CD4-positive, alpha-beta T cell treated with Interleukin-15 for 1 hour (primary cell): ENCODE results near the gene FMO5.
"Not testable (repeated sequence)": the region's sequence is repeated elsewhere in the genome, so short reads cannot be mapped to it uniquely, and the experiment has no call there.

ENCODE experiments used
- DNase-seq: peaks from one replicate; pipeline ENCODE4 v3.0.0-alpha.2; 2020

Gene FMO5

GRCh38 chr1:147204080-147204479 lies 21.1 kb downstream of the FMO5 start:
- no peak for DNase-seq

GRCh38 chr1:147202576-147202975 lies 22.6 kb downstream of the FMO5 start:
- no peak for DNase-seq

GRCh38 chr1:147201786-147202185 lies 23.4 kb downstream of the FMO5 start:
- DNase-seq, result no peak

GRCh38 chr1:147201276-147201675 lies 23.9 kb downstream of the FMO5 start:
- no peak for DNase-seq

- not testable (repeated sequence) for DNase-seq
These were observed 27.8 kb downstream of the FMO5 start for GRCh38 chr1:147197324-147197723.

GRCh38 chr1:147189514-147189913 lies 35.6 kb downstream of the FMO5 start:
- DNase-seq, result no peak

- no peak for DNase-seq
These were observed 39.7 kb downstream of the FMO5 start for GRCh38 chr1:147185432-147185831.

- DNase-seq, result no peak
These were observed 47.3 kb downstream of the FMO5 start for GRCh38 chr1:147177611-147178380.

- DNase-seq, result peak; percentile 93
These were observed 52.7 kb downstream of the FMO5 start, which contains the start of gene PRKAB2 for GRCh38 chr1:147172168-147173016. Gene PRKAB2, minus strand, starts transcription at chr1:147172470. Its CDS starts 326 bp downstream, at chr1:147172144.

- no peak for DNase-seq
These were observed 53.6 kb downstream of the FMO5 start for GRCh38 chr1:147171399-147172167.

GRCh38 chr1:147169840-147170674 lies 55.1 kb downstream of the FMO5 start:
- DNase-seq, result no peak

- DNase-seq, result no peak
These were observed 56.0 kb downstream of the FMO5 start for GRCh38 chr1:147169171-147169570.

- DNase-seq, result no peak
These were observed 56.5 kb downstream of the FMO5 start for GRCh38 chr1:147168626-147169058.

GRCh38 chr1:147167365-147167764 lies 57.8 kb downstream of the FMO5 start:
- DNase-seq, result no peak

- no peak for DNase-seq
These were observed 62.1 kb downstream of the FMO5 start for GRCh38 chr1:147163019-147163418.

- no peak for DNase-seq
These were observed 63.0 kb downstream of the FMO5 start for GRCh38 chr1:147162093-147162492.

- not testable (repeated sequence) for DNase-seq
These were observed 68.0 kb downstream of the FMO5 start for GRCh38 chr1:147157116-147157515.

- DNase-seq, result no peak
These were observed 68.5 kb downstream of the FMO5 start for GRCh38 chr1:147156642-147157041.

- no peak for DNase-seq
These were observed 72.4 kb downstream of the FMO5 start for GRCh38 chr1:147152772-147153171.

- DNase-seq, result no peak
These were observed 73.9 kb downstream of the FMO5 start for GRCh38 chr1:147151244-147151643.

GRCh38 chr1:147142886-147143285 lies 82.3 kb downstream of the FMO5 start:
- DNase-seq, result no peak
